Mesodermal cell (in vitro differentiated cells): Measurements from ENCODE around the gene PTPRK.
"Not testable (repeated sequence)": the region's sequence is repeated elsewhere in the genome, so short reads cannot be mapped to it uniquely, and the experiment has no call there.

ENCODE experiments used
- H3K27ac ChIP-seq: 2 replicates; pipeline ENCODE4 v1.7.0; 2013; ENCODE audit warnings: mild to moderate bottlenecking, low read depth, low read length, moderate library complexity; ENCODE audit not compliant: severe bottlenecking
- H3K36me3 ChIP-seq: 2 replicates; pipeline ENCODE4 v1.7.1; 2013; ENCODE audit warnings: mild to moderate bottlenecking, low read length, moderate library complexity; ENCODE audit not compliant: control insufficient read depth, insufficient read depth
- H3K4me1 ChIP-seq: one replicate; pipeline ENCODE4 v1.7.1; 2013; ENCODE audit warnings: mild to moderate bottlenecking, low read length; ENCODE audit not compliant: insufficient read depth, control insufficient read depth, poor library complexity, severe bottlenecking
- H3K4me3 ChIP-seq: 2 replicates; pipeline ENCODE4 v1.7.0; 2013; ENCODE audit warnings: low read length, control low read depth, mild to moderate bottlenecking; ENCODE audit not compliant: insufficient read depth, poor library complexity, severe bottlenecking; ENCODE audit errors: extremely low read depth
- H3K9me3 ChIP-seq: 2 replicates; pipeline ENCODE4 v1.7.1; 2013; ENCODE audit warnings: mild to moderate bottlenecking, low read length, moderate library complexity; ENCODE audit not compliant: control insufficient read depth
- WGBS, 2 experiments: methylation state at CpG; one replicate each; pipeline ENCODE4 v1.1.5; 2013; ENCODE audit warnings: missing lambda C conversion rate in 2 of 2; ENCODE audit not compliant: insufficient coverage in 2 of 2; 5-methylcytosine and 5-hydroxymethylcytosine counted together

The PTPRK gene

GRCh38 chr6:127990074-127990473 lies 530.3 kb downstream of the PTPRK start:
- H3K4me1 ChIP-seq, result no peaks in the 10 kb centered on the region
- WGBS, 2 experiments, result 78 to 89% methylated on average over 1 of the region's 1 CpG
- no peak overlapping the region for H3K27ac ChIP-seq
- H3K9me3 ChIP-seq, result no peaks in the 10 kb centered on the region
- peaks cover 9% of the 10 kb centered on the region for H3K36me3 ChIP-seq
- H3K4me3 ChIP-seq, result no peak overlapping the region

DNA sequence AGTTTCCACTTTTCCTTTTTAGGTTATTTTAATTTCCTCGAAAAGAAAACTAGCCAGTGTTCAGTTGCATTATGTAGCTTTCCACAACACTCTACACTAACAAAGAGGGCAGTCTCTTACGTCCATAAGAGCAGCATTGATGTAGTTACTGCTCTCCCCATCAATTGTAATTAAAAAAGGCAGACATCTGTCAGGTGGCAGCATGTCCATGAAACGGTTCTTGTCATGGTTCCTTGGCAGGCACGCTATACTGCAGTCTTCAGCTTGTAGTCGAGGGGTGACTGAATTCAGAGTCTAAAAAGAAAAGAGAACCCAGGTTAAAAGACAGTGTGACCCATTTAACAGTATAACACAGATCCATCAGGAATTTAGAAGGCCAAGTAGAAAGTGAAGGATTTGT lies 539.4 kb downstream of the PTPRK start:
- peaks cover 40% of the 10 kb centered on the region for H3K36me3 ChIP-seq

DNA sequence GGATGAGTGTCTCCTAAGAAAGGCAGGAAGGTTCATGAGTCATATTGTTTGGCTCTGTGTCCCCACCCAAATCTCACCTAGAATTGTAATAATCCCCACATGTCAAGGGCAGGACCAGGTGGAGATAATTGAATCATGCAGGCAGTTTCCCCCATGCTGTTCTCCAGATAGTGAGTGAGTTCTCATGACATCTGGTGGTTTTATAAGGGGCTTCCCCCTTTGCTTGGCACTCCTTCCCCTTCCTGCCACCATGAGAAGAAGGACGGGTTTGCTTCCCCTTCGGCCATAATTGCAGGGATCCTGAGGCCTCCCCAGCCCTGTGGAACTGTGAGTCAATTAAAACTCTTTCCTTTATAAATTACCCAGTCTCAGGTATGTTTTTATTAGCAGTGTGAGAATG lies 542.2 kb downstream of the PTPRK start:
- H3K4me3 ChIP-seq, result not testable (repeated sequence)
- peaks cover 36% of the 10 kb centered on the region for H3K36me3 ChIP-seq

More for the DNA sequence above, 539.4 kb downstream of the PTPRK start:
- H3K27ac ChIP-seq, result no peak overlapping the region
- 91 to 96% methylated on average over 5 of the region's 5 CpGs for WGBS, 2 experiments
- no peaks in the 10 kb centered on the region for H3K9me3 ChIP-seq
- H3K4me1 ChIP-seq, result no peaks in the 10 kb centered on the region
- no peak overlapping the region for H3K4me3 ChIP-seq

DNA sequence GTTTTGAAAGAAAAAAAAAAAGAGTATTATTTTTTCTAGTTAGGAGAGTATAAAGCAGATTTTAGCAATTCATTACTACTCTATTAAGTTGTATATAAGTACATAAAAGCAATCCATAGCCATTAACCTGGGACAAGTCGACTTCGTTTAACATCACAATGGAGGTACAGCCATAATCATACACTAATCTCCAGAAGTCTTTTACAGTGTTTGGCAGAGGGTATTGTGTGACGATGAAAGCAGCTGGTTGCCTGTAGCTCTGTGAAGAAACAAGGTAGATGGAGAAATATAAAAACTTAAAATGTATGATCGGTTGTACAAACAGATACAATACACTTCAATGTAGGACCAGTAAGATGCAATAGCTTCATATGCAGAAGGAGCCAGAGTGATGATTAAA lies 543.6 kb downstream of the PTPRK start:
- Histone ChIP-seq H3K9me3 (no peaks in the 10 kb centered on the region), H3K4me3 (no peak overlapping the region)

More for the DNA sequence above, 542.2 kb downstream of the PTPRK start:
- no CpG with 5 or more reads among the region's 2 CpGs for WGBS, 2 experiments
- not testable (repeated sequence) for H3K27ac ChIP-seq, H3K9me3 ChIP-seq, H3K4me1 ChIP-seq

GRCh38 chr6:127976111-127976510 lies 544.3 kb downstream of the PTPRK start:
- H3K36me3 ChIP-seq, result peaks cover 34% of the 10 kb centered on the region
- 100% methylated on average over 1 of the region's 3 CpGs for WGBS, 2 experiments
- H3K4me1 ChIP-seq, result peaks cover 6% of the 10 kb centered on the region

More for the DNA sequence above, 543.6 kb downstream of the PTPRK start:
- Histone ChIP-seq H3K36me3 (peaks cover 38% of the 10 kb centered on the region), H3K27ac (no peak overlapping the region), H3K4me1 (peaks cover 4% of the 10 kb centered on the region)
- WGBS, 2 experiments, result no CpG with 5 or more reads among the region's 4 CpGs

DNA sequence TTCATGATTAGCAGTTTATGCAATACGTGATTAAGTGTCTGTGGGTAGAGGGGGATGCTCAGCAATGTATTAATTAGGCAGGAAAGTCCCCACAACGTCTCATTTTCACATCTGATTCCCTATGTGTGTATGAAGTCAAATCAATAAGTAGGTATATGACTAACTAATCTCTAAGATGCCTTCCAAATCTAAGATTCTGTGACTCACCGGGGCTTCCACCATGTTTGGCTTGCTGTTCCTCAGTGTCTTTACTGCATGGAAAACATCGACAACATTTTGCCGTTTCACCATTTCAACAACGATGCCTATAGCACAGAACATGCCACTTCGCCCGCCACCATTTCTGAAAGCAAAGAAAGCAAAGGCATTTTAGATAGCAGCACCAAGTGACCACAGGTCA lies 547.6 kb downstream of the PTPRK start:
- peaks cover 25% of the 10 kb centered on the region for H3K36me3 ChIP-seq
- WGBS, 2 experiments, result 100% methylated on average over 4 to 5 of the region's 8 CpGs
- no peaks in the 10 kb centered on the region for H3K9me3 ChIP-seq
- H3K27ac ChIP-seq, result peak overlapping the region; percentile 62
- H3K4me3 ChIP-seq, result no peak overlapping the region
- peaks cover 6% of the 10 kb centered on the region for H3K4me1 ChIP-seq

More at GRCh38 chr6:127976111-127976510, 544.3 kb downstream of the PTPRK start:
- no peak overlapping the region for H3K4me3 ChIP-seq
- H3K27ac ChIP-seq, result no peak overlapping the region
- H3K9me3 ChIP-seq, result no peaks in the 10 kb centered on the region

GRCh38 chr6:127971945-127972391 lies 548.4 kb downstream of the PTPRK start:
- Histone ChIP-seq H3K36me3 (peaks cover 29% of the 10 kb centered on the region), H3K27ac (peak overlapping the region; percentile 69)
- WGBS, 2 experiments, result 88 to 100% methylated on average over 2 to 3 of the region's 4 CpGs

GRCh38 chr6:127971386-127971785 lies 549.0 kb downstream of the PTPRK start:
- WGBS, 2 experiments, result 88% methylated on average over 1 of the region's 2 CpGs; no CpG with 5 or more reads in 1 of the 2 experiments
- Histone ChIP-seq H3K4me1 (peaks cover 6% of the 10 kb centered on the region), H3K36me3 (peaks cover 26% of the 10 kb centered on the region), H3K9me3 (no peaks in the 10 kb centered on the region), H3K27ac (peak overlapping the region; percentile 69), H3K4me3 (no peak overlapping the region)

More at GRCh38 chr6:127971945-127972391, 548.4 kb downstream of the PTPRK start:
- Histone ChIP-seq H3K4me1 (peaks cover 6% of the 10 kb centered on the region), H3K4me3 (no peak overlapping the region), H3K9me3 (no peaks in the 10 kb centered on the region)

DNA sequence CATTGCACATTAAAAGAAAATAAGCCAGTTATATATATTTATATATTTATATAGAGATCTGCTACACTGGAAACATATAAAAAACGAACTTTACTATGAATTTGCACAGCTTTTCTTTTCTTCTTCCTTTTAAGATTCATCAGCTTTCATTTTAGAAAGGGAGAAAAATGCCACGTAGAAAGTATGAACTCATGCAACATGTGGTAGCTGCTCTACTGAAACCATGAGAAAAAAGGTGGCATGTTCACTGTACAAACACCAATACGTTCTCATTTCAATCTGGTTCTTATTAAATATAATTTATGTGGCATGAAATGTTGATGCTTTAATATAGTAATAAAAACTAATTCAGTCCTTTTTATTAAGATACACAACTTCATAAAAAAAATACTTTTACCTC lies 550.7 kb downstream of the PTPRK start:
- no peaks in the 10 kb centered on the region for H3K9me3 ChIP-seq
- no peak overlapping the region for H3K4me3 ChIP-seq
- H3K27ac ChIP-seq, result no peak overlapping the region
- H3K36me3 ChIP-seq, result peaks cover 15% of the 10 kb centered on the region
- no CpG with 5 or more reads among the region's 3 CpGs for WGBS, 2 experiments
- peaks cover 6% of the 10 kb centered on the region for H3K4me1 ChIP-seq

DNA sequence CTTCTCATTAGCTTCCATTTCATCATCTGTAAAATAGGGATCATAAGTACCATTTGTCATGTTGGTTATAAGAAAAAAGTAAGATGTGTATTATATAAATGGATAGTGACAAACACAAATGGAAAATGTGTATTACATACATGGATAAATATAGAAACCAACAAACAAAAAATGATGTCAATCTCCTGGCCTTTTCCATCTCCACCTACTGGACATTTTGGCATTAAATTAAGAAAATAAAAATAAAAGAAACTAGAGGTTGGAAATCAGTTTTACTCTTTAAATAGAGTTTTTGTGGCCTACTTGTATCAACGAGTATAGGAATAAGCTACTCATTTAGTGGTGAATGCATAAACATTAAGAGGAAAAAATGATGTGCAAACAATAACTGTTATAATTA lies 552.0 kb downstream of the PTPRK start:
- Histone ChIP-seq H3K36me3 (peaks cover 15% of the 10 kb centered on the region), H3K4me1 (peaks cover 6% of the 10 kb centered on the region), H3K4me3 (no peak overlapping the region), H3K27ac (no peak overlapping the region), H3K9me3 (no peaks in the 10 kb centered on the region)
- no CpG with 5 or more reads among the region's 1 CpG for WGBS, 2 experiments

GRCh38 chr6:127967708-127968107 lies 552.7 kb downstream of the PTPRK start:
- H3K27ac ChIP-seq, result no peak overlapping the region
- 100% methylated on average over 1 of the region's 3 CpGs; no CpG with 5 or more reads in 1 of the 2 experiments for WGBS, 2 experiments
- H3K4me1 ChIP-seq, result peaks cover 6% of the 10 kb centered on the region
- no peak overlapping the region for H3K4me3 ChIP-seq
- peaks cover 12% of the 10 kb centered on the region for H3K36me3 ChIP-seq
- no peaks in the 10 kb centered on the region for H3K9me3 ChIP-seq
